Astrocyte of the hippocampus (primary cell): Measurements from ENCODE around the gene CCT3.
"Not testable (repeated sequence)": the region's sequence is repeated elsewhere in the genome, so short reads cannot be mapped to it uniquely, and the experiment has no call there.

Source experiments
- DNase-seq: peaks from one replicate; pipeline ENCODE4 v3.0.0; 2011; ENCODE audit warnings: low read depth, low spot score

Gene CCT3

GRCh38 chr1:156368889-156369684, 31.0 kb upstream of the CCT3 start, which contains the start of gene RHBG:
Gene RHBG, plus strand, starts transcription at chr1:156369211. Its CDS starts 39 bp downstream, at chr1:156369250.
- DNase-seq: peak; percentile 55

- no peak for DNase-seq
Observed at GRCh38 chr1:156368157-156368658, 30.1 kb upstream of the CCT3 start.

GRCh38 chr1:156367383-156368156, 29.5 kb upstream of the CCT3 start:
- no peak for DNase-seq

- no peak for DNase-seq
Observed at GRCh38 chr1:156366378-156367166, 28.5 kb upstream of the CCT3 start.

GRCh38 chr1:156365754-156366153, 27.7 kb upstream of the CCT3 start:
- no peak for DNase-seq

GRCh38 chr1:156360534-156360933, 22.4 kb upstream of the CCT3 start:
- no peak for DNase-seq

- no peak for DNase-seq
Observed at GRCh38 chr1:156359973-156360372, 21.9 kb upstream of the CCT3 start.

- DNase-seq: no peak
Observed at GRCh38 chr1:156359249-156359648, 21.2 kb upstream of the CCT3 start.

GRCh38 chr1:156358641-156359040, 20.5 kb upstream of the CCT3 start:
- no peak for DNase-seq

GRCh38 chr1:156357977-156358376, 19.9 kb upstream of the CCT3 start:
- no peak for DNase-seq

GRCh38 chr1:156356875-156357534, 18.9 kb upstream of the CCT3 start:
- DNase-seq: peak; percentile 73

- DNase-seq: no peak
Observed at GRCh38 chr1:156356262-156356874, 18.3 kb upstream of the CCT3 start.

GRCh38 chr1:156352481-156352880, 14.4 kb upstream of the CCT3 start:
- DNase-seq: not testable (repeated sequence)

GRCh38 chr1:156347331-156347730, 9.2 kb upstream of the CCT3 start:
- DNase-seq: peak; percentile 13

- DNase-seq: peak; percentile 42
Observed at GRCh38 chr1:156346636-156347035, 8.5 kb upstream of the CCT3 start.

GRCh38 chr1:156346035-156346434, 7.9 kb upstream of the CCT3 start:
- DNase-seq: not testable (repeated sequence)

GRCh38 chr1:156344409-156344808, 6.3 kb upstream of the CCT3 start:
- no peak for DNase-seq

GRCh38 chr1:156342166-156342955, 4.3 kb upstream of the CCT3 start:
- no peak for DNase-seq

GRCh38 chr1:156337888-156338179, 258 bp downstream of the CCT3 start:
- DNase-seq: no peak
